Transverse colon (tissue), 4 donors: ENCODE measurements around the gene VENTX. TPM values are rescaled to one million over a fixed set of nuclear protein-coding genes. Genes with fewer than 3 reads are reported as not detected.

ENCODE experiments used
- DNase-seq: peaks from one replicate; pipeline ENCODE4 v3.0.0-alpha.2; 2019
- H3K27ac ChIP-seq, 4 donors: fragments of 200-600 bp; sonication (generic); 2 replicates each; pipeline ENCODE4 v1.5.1; 2016 to 2018; ENCODE audit warnings: inconsistent platforms in 4 of 4
- H3K27me3 ChIP-seq: fragments of 200-600 bp; sonication (generic); 2 replicates; pipeline ENCODE4 v1.5.1; 2017; ENCODE audit warnings: inconsistent platforms
- H3K36me3 ChIP-seq, 4 donors: fragments of 200-600 bp; sonication (generic); 2 replicates each; pipeline ENCODE4 v1.5.1; 2017 to 2019; ENCODE audit warnings: inconsistent platforms in 4 of 4
- H3K4me1 ChIP-seq, 4 donors: fragments of 200-600 bp; sonication (generic); 2 replicates each; pipeline ENCODE4 v1.5.1; 2017 to 2020; ENCODE audit warnings: inconsistent platforms in 4 of 4
- H3K4me3 ChIP-seq, 4 donors: fragments of 200-600 bp; sonication (generic); 1 replicate in 1 of 4; 2 replicates in 3 of 4; pipeline versions ENCODE4 v1.5.1 to v1.6.1; 2017 to 2019; ENCODE audit warnings: inconsistent platforms in 4 of 4
- H3K9me3 ChIP-seq, 2 donors: fragments of 200-600 bp; sonication (generic); 2 replicates each; pipeline ENCODE4 v1.5.1; 2017 to 2019; ENCODE audit warnings: inconsistent platforms in 2 of 2
- CTCF ChIP-seq, 5 experiments: fragments of 200-600 bp in 3 of 5; fragments of 450-650 bp in 2 of 5; sonication (generic) in 3 of 5; IDR thresholded peaks; 1 replicate in 2 of 5; 2 replicates in 3 of 5; pipeline ENCODE4 v1.5.1; 2016 to 2017; ENCODE audit warnings: antibody characterized with exemption in 5 of 5, inconsistent platforms in 3 of 5, mild to moderate bottlenecking in 2 of 5, moderate library complexity in 1 of 5
- EP300 ChIP-seq: sonication (generic); formaldehyde crosslinking; IDR thresholded peaks from one replicate; pipeline ENCODE4 v1.6.1; 2017; ENCODE audit warnings: antibody characterized with exemption, low read depth
- POLR2A ChIP-seq: fragments of 450-650 bp; IDR thresholded peaks from one replicate; pipeline ENCODE4 v1.6.1; 2016; ENCODE audit warnings: antibody characterized with exemption, mild to moderate bottlenecking, moderate library complexity
- POLR2AphosphoS5 ChIP-seq, 3 donors: sonication (generic); formaldehyde crosslinking; IDR thresholded peaks; one replicate each; pipeline ENCODE4 v1.6.1; 2016; ENCODE audit warnings: antibody characterized with exemption in 3 of 3
- WGBS, 2 donors: methylation state at CpG; one replicate each; pipeline ENCODE4 v1.1.5; 2018; ENCODE audit warnings: low coverage in 1 of 2; 5-methylcytosine and 5-hydroxymethylcytosine counted together
- in situ Hi-C, 4 donors: fragments of 200-750 bp; cut with MboI; loops; one replicate each; pipeline versions ENCODE4 v1.15.0 to v1.15.1; 2017; ENCODE audit warnings: low sequenced_read_pairs in 3 of 4, low pct_ligation_motif_present in 1 of 4, low pct_unique_long_range_greater_than_20kb in 1 of 4
- intact Hi-C: fragments of 100-400 bp; cut with DNase I; formaldehyde crosslinking; loops from one replicate; pipeline ENCODE4 v1.15.1; 2023; ENCODE audit warnings: low total_unique reads
- total RNA-seq, 4 donors: library from RNA; depleted of rRNA; stranded (reverse); fragments of >200 nt; gene quantifications; one replicate each; pipeline ENCODE4 v1.1.0, GENCODE V29; 2016

VENTX gene
- total RNA-seq, 4 donors from 2014 or later, result 0.27 to 0.48 TPM; not detected in 2

- intact Hi-C loops (no loop called here), in situ Hi-C loops (no loop called here)
- Histone ChIP-seq H3K27me3 (peaks cover 80% of the 10 kb centered on the region), H3K4me3 (no peak overlapping the region), H3K36me3 (no peaks in the 10 kb centered on the region), H3K4me1 (peaks cover 0 to 15% (median 6%) of the 10 kb centered on the region in 4 donors), H3K9me3 (no peaks in the 10 kb centered on the region), H3K27ac (no peak overlapping the region)
- TF ChIP-seq POLR2A, result no peak
- no peak for TF ChIP-seq POLR2AphosphoS5 (IDR thresholded peaks at IDR 0.05)
- TF ChIP-seq CTCF (IDR thresholded peaks at IDR 0.05), result no peak
- TF ChIP-seq EP300, result no peak
- no peak for DNase-seq
- WGBS, 2 donors, result 42% methylated on average over 12 of the region's 12 CpGs; no CpG with 5 or more reads in 1 of the 2 donors
Measured at GRCh38 chr10:133246236-133246626, 8.6 kb downstream of the VENTX start.

GRCh38 chr10:133247681-133248333 is 10.2 kb downstream of the VENTX start:
- TF ChIP-seq EP300 (no peak), POLR2A (no peak), CTCF (IDR thresholded peaks at IDR 0.05) (no peak), POLR2AphosphoS5 (IDR thresholded peaks at IDR 0.05) (no peak)
- 90% methylated on average over 27 of the region's 36 CpGs; no CpG with 5 or more reads in 1 of the 2 donors for WGBS, 2 donors
- Histone ChIP-seq H3K27ac (no peak overlapping the region), H3K27me3 (peaks cover 65% of the 10 kb centered on the region), H3K9me3 (no peaks in the 10 kb centered on the region), H3K4me3 (no peak overlapping the region), H3K36me3 (no peaks in the 10 kb centered on the region), H3K4me1 (peaks cover 0 to 8% (median 5%) of the 10 kb centered on the region in 4 donors)
- in situ Hi-C loops (no loop called here), intact Hi-C loops (no loop called here)
- DNase-seq, result no peak

- in situ Hi-C loops, result no loop called here
- Histone ChIP-seq H3K4me1 (peaks cover 0 to 8% (median 5%) of the 10 kb centered on the region in 4 donors), H3K27ac (no peak overlapping the region), H3K36me3 (no peaks in the 10 kb centered on the region), H3K9me3 (no peaks in the 10 kb centered on the region), H3K27me3 (peaks cover 64% of the 10 kb centered on the region), H3K4me3 (no peak overlapping the region)
- 89% methylated on average over 9 of the region's 12 CpGs; no CpG with 5 or more reads in 1 of the 2 donors for WGBS, 2 donors
- no peak for TF ChIP-seq EP300
- TF ChIP-seq CTCF (IDR thresholded peaks at IDR 0.05), result no peak
- TF ChIP-seq POLR2AphosphoS5 (IDR thresholded peaks at IDR 0.05), result no peak
- no peak for TF ChIP-seq POLR2A
- intact Hi-C loops, result no loop called here
- DNase-seq, result no peak
Measured at GRCh38 chr10:133248334-133248715, 10.7 kb downstream of the VENTX start.

GRCh38 chr10:133249094-133249780 is 11.6 kb downstream of the VENTX start:
- Histone ChIP-seq H3K36me3 (no peaks in the 10 kb centered on the region), H3K4me3 (no peak overlapping the region), H3K4me1 (peaks cover 0 to 8% (median 5%) of the 10 kb centered on the region in 4 donors), H3K9me3 (no peaks in the 10 kb centered on the region), H3K27me3 (peaks cover 55% of the 10 kb centered on the region), H3K27ac (no peak overlapping the region)
- TF ChIP-seq POLR2AphosphoS5 (IDR thresholded peaks at IDR 0.05) (no peak), POLR2A (no peak), CTCF (IDR thresholded peaks at IDR 0.05) (no peak), EP300 (no peak)
- intact Hi-C loops, result no loop called here
- no peak for DNase-seq
- in situ Hi-C loops, result no loop called here
- WGBS, 2 donors, result 71% methylated on average over 17 of the region's 21 CpGs; no CpG with 5 or more reads in 1 of the 2 donors
